ENCODE data around the gene HLA-B.
"Not testable (repeated sequence)": the region's sequence is repeated elsewhere in the genome, so short reads cannot be mapped to it uniquely, and the experiment has no call there.

HLA-B gene

GRCh38 chr6:31356946-31357466 lies at the start of gene HLA-B:
TSS of gene HLA-B (minus strand) at chr6:31357179. CDS start at chr6:31357158, 21 bp downstream.
- DNase-seq (ENCODE audit: low read depth in 2 of 2): peak; percentile 41 to 66

GRCh38 chr6:31405996-31406395 lies 49.0 kb upstream of the HLA-B start:
- DNase-seq (ENCODE audit: low read depth in 2 of 2): no peak

GRCh38 chr6:31404061-31404364 lies 47.0 kb upstream of the HLA-B start:
- not testable (repeated sequence) for DNase-seq (ENCODE audit: low read depth in 2 of 2)

GRCh38 chr6:31403283-31404060 lies 46.5 kb upstream of the HLA-B start, which contains the start of gene MICA:
TSS of gene MICA (plus strand) at chr6:31403595. CDS start at chr6:31403633, 38 bp downstream.
- peak; percentile 46 to 50 for DNase-seq (ENCODE audit: low read depth in 2 of 2)

GRCh38 chr6:31402324-31403282 lies 45.6 kb upstream of the HLA-B start:
- no peak for DNase-seq (ENCODE audit: low read depth in 2 of 2)

GRCh38 chr6:31401403-31401802 lies 44.4 kb upstream of the HLA-B start:
- no peak for DNase-seq (ENCODE audit: low read depth in 2 of 2)

- DNase-seq (ENCODE audit: low read depth in 2 of 2): peak; percentile 59 to 60
Observed at GRCh38 chr6:31400467-31401289, 43.7 kb upstream of the HLA-B start.

GRCh38 chr6:31399589-31400466 lies 42.8 kb upstream of the HLA-B start:
- peak in 1 of 2 donors; percentile 37 for DNase-seq (ENCODE audit: low read depth in 2 of 2)

GRCh38 chr6:31397901-31398525 lies 41.0 kb upstream of the HLA-B start:
- no peak for DNase-seq (ENCODE audit: low read depth in 2 of 2)

- DNase-seq (ENCODE audit: low read depth in 2 of 2): not testable (repeated sequence)
Observed at GRCh38 chr6:31397153-31397499, 40.1 kb upstream of the HLA-B start.

- peak; percentile 77 to 79 for DNase-seq (ENCODE audit: low read depth in 2 of 2)
Observed at GRCh38 chr6:31396422-31397152, 39.6 kb upstream of the HLA-B start.

- DNase-seq (ENCODE audit: low read depth in 2 of 2): no peak
Observed at GRCh38 chr6:31395832-31396231, 38.9 kb upstream of the HLA-B start.

GRCh38 chr6:31394381-31394780 lies 37.4 kb upstream of the HLA-B start:
- DNase-seq (ENCODE audit: low read depth in 2 of 2): no peak

GRCh38 chr6:31393932-31394331 lies 37.0 kb upstream of the HLA-B start:
- no peak for DNase-seq (ENCODE audit: low read depth in 2 of 2)

GRCh38 chr6:31389802-31390132 lies 32.8 kb upstream of the HLA-B start:
- DNase-seq (ENCODE audit: low read depth in 2 of 2): not testable (repeated sequence)

GRCh38 chr6:31388916-31389801 lies 32.2 kb upstream of the HLA-B start:
- DNase-seq (ENCODE audit: low read depth in 2 of 2): not testable (repeated sequence)

- no peak for DNase-seq (ENCODE audit: low read depth in 2 of 2)
Observed at GRCh38 chr6:31386977-31387376, 30.0 kb upstream of the HLA-B start.

- no peak for DNase-seq (ENCODE audit: low read depth in 2 of 2)
Observed at GRCh38 chr6:31386099-31386498, 29.1 kb upstream of the HLA-B start.

GRCh38 chr6:31385041-31385440 lies 28.1 kb upstream of the HLA-B start:
- no peak for DNase-seq (ENCODE audit: low read depth in 2 of 2)
